Spleen (tissue), 11 donors: ENCODE measurements around the gene DNAJB9. TPM values are rescaled to one million over a fixed set of nuclear protein-coding genes. Genes with fewer than 3 reads are reported as not detected.
"Not testable (repeated sequence)": the region's sequence is repeated elsewhere in the genome, so short reads cannot be mapped to it uniquely, and the experiment has no call there.

Experiments
- DNase-seq: peaks from one replicate; pipeline ENCODE4 v3.0.0-alpha.2; 2020
- H3K27ac ChIP-seq, 8 donors: fragments of 200-600 bp; sonication (generic) in 7 of 8; 1 replicate in 4 of 8; 2 replicates in 4 of 8; pipeline versions ENCODE4 v1.5.0 to v1.8.0; 2016 to 2021; ENCODE audit warnings: inconsistent platforms in 4 of 8, mild to moderate bottlenecking in 4 of 8, moderate library complexity in 1 of 8
- H3K27me3 ChIP-seq, 7 donors: fragments of 200-600 bp; sonication (generic) in 6 of 7; replicated peaks in 1 of 7; 1 replicate in 4 of 7; 2 replicates in 3 of 7; pipeline versions ENCODE4 v1.5.0 to v1.8.0; 2016 to 2021; ENCODE audit warnings: inconsistent platforms in 3 of 7, mild to moderate bottlenecking in 1 of 7
- H3K36me3 ChIP-seq, 6 donors: fragments of 200-600 bp; sonication (generic) in 5 of 6; 1 replicate in 4 of 6; 2 replicates in 2 of 6; pipeline versions ENCODE4 v1.5.0 to v1.8.0; 2016 to 2021; ENCODE audit warnings: inconsistent platforms in 2 of 6
- H3K4me1 ChIP-seq, 6 donors: fragments of 200-600 bp; sonication (generic) in 5 of 6; 1 replicate in 3 of 6; 2 replicates in 3 of 6; pipeline versions ENCODE4 v1.5.0 to v1.8.0; 2016 to 2021; ENCODE audit warnings: inconsistent platforms in 3 of 6
- H3K4me3 ChIP-seq, 8 donors: fragments of 200-600 bp; sonication (generic) in 7 of 8; 1 replicate in 4 of 8; 2 replicates in 4 of 8; pipeline versions ENCODE4 v1.5.0 to v1.8.0; 2016 to 2021; ENCODE audit warnings: inconsistent platforms in 4 of 8, mild to moderate bottlenecking in 4 of 8, moderate library complexity in 2 of 8
- H3K9me3 ChIP-seq, 8 donors: fragments of 200-600 bp; sonication (generic) in 7 of 8; 1 replicate in 4 of 8; 2 replicates in 4 of 8; pipeline versions ENCODE4 v1.5.0 to v1.8.0; 2016 to 2021; ENCODE audit warnings: inconsistent platforms in 4 of 8
- POLR2A ChIP-seq, 3 donors: fragments of 450-650 bp; IDR thresholded peaks; one replicate each; pipeline ENCODE4 v1.5.1; 2017; ENCODE audit warnings: antibody characterized with exemption in 3 of 3, mild to moderate bottlenecking in 1 of 3
- POLR2AphosphoS5 ChIP-seq, 3 donors: sonication (generic); formaldehyde crosslinking; IDR thresholded peaks; one replicate each; pipeline ENCODE4 v1.5.1; 2017; ENCODE audit warnings: antibody characterized with exemption in 3 of 3
- WGBS, 5 donors: extraction: QIAGEN DNeasy Blood & Tissue Kit in 3 of 5; methylation state at CpG; one replicate each; pipeline versions ENCODE4 v1.1.5 to v1.1.7; 2013 to 2018; 5-methylcytosine and 5-hydroxymethylcytosine counted together
- intact Hi-C: fragments of 100-400 bp; cut with DNase I; formaldehyde crosslinking; loops from one replicate; pipeline ENCODE4 v1.15.0; 2023; ENCODE audit warnings: low total_unique reads
- polyA plus RNA-seq, 3 donors: library from polyadenylated mRNA; stranded (reverse); fragments of 200-250 nt; gene quantifications; one replicate each; pipeline ENCODE4 v1.2.1, GENCODE V29; 2013
- total RNA-seq, 7 donors: library from RNA; depleted of rRNA in 3 of 7; stranded (reverse); fragments of >200 nt in 3 of 7; fragmentation: NEBNext Ultra II Directional in 4 of 7; extraction: Animal tissue kit (Norgen Biotek cat#: 25700) in 4 of 7; gene quantifications; one replicate each; pipeline versions ENCODE4 v1.1.0 to v1.2.1, GENCODE V29; 2016 to 2021
- TF ChIP-seq, protein P1 (sequence below), 11 experiments: fragments of 200-600 bp in 7 of 11; fragments of 450-650 bp in 4 of 11; sonication (generic) in 4 of 11; IDR thresholded peaks in 8 of 11; conservative IDR thresholded peaks in 3 of 11; 1 replicate in 7 of 11; 2 replicates in 4 of 11; pipeline versions ENCODE4 v1.4.0 to v1.8.0; 2016 to 2021; ENCODE audit warnings: antibody characterized with exemption in 11 of 11, inconsistent platforms in 4 of 11, mild to moderate bottlenecking in 1 of 11
- donor health status: healthy with polysubstance abuse.
- donor health status: DM: no; HTN: no; CAD: no; lungs with moderate emphysema.
- donor health status: DM: no; HTN: no; CAD: no.
- donor health status: Bipolar disorder and iron deficiency.
- donor health status: healthy.
- donor health status: DM: no; HTN: no; CAD: no.
- donor health status: DM: yes; HTN: yes; CAD: no.

DNAJB9 gene
- total and polyA plus RNA-seq, 10 donors: 5.0 to 79.2 (median 19.3) TPM

- WGBS, 5 donors: 80 to 89% (median 85%) methylated on average over 2 of the region's 2 CpGs
- intact Hi-C loops: no loop called here
- H3K9me3 ChIP-seq: no peaks in the 10 kb centered on the region
- no peak overlapping the region for H3K4me3 ChIP-seq
- TF ChIP-seq POLR2AphosphoS5 (IDR thresholded peaks at IDR 0.05) (no peak), POLR2A (IDR thresholded peaks at IDR 0.05) (no peak)
- TF ChIP-seq, protein P1, sequence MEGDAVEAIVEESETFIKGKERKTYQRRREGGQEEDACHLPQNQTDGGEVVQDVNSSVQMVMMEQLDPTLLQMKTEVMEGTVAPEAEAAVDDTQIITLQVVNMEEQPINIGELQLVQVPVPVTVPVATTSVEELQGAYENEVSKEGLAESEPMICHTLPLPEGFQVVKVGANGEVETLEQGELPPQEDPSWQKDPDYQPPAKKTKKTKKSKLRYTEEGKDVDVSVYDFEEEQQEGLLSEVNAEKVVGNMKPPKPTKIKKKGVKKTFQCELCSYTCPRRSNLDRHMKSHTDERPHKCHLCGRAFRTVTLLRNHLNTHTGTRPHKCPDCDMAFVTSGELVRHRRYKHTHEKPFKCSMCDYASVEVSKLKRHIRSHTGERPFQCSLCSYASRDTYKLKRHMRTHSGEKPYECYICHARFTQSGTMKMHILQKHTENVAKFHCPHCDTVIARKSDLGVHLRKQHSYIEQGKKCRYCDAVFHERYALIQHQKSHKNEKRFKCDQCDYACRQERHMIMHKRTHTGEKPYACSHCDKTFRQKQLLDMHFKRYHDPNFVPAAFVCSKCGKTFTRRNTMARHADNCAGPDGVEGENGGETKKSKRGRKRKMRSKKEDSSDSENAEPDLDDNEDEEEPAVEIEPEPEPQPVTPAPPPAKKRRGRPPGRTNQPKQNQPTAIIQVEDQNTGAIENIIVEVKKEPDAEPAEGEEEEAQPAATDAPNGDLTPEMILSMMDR (IDR thresholded peaks at IDR 0.05 in 8 of 11, conservative IDR thresholded peaks at IDR 0.05 in 3 of 11): no peak
- DNase-seq: no peak
- no peaks in the 10 kb centered on the region for H3K27me3 ChIP-seq
- no peak overlapping the region for H3K27ac ChIP-seq
- no peaks in the 10 kb centered on the region for H3K36me3 ChIP-seq
- no peaks in the 10 kb centered on the region for H3K4me1 ChIP-seq
Measured at GRCh38 chr7:108541478-108541877, 28.2 kb upstream of the DNAJB9 start.

DNA sequence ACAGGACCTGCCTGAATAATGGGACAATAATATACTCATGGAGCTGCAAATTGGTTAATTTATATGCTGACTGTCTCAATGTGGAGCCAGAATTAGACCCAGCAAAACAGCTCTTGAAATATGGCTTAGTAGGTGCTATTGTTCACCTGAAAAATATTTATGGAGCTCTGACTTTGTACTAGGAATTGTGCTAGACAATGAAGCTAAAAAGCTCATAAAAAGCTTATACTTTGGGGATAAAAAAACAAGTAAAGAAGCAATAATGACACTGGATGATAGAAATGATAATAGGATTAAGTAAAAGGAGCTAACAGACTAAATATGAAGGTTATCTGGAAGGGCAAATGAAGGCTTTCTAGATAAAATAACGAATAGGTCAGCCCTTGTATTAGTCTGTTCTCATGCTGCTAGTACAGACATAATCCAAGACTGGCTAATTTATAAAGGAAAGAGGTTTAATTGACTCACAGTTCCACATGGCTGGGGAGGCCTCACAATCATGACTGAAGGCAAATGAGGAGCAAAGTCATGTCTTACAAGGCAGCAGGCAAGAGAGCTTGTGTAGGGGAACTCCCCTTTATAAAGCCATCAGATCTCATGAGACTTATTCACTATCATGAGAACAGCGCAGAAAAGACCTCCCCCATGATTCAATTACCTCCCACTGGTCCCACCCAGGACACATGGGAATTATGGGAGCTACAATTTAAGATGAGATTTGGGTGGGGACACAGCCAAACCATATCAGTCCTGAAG is 21.4 kb upstream of the DNAJB9 start:
- H3K9me3 ChIP-seq, H3K4me3 ChIP-seq, H3K36me3 ChIP-seq, intact Hi-C loops, H3K27me3 ChIP-seq, H3K27ac ChIP-seq, DNase-seq: not testable (repeated sequence)
- H3K4me1 ChIP-seq: peaks cover 0 to 17% (median 3%) of the 10 kb centered on the region in 6 donors
- WGBS, 5 donors: 75 to 92% (median 85%) methylated on average over 2 of the region's 2 CpGs

- DNase-seq, H3K4me3 ChIP-seq, intact Hi-C loops, H3K27ac ChIP-seq, H3K27me3 ChIP-seq: not testable (repeated sequence)
- H3K9me3 ChIP-seq: peaks cover 4 to 45% (median 27%) of the 10 kb centered on the region in 8 donors
- H3K4me1 ChIP-seq: peaks cover 0 to 28% (median 0%) of the 10 kb centered on the region in 6 donors
- H3K36me3 ChIP-seq: peaks cover 0 to 10% (median 0%) of the 10 kb centered on the region in 6 donors
Measured at GRCh38 chr7:108556665-108557064, 13.0 kb upstream of the DNAJB9 start.

DNA sequence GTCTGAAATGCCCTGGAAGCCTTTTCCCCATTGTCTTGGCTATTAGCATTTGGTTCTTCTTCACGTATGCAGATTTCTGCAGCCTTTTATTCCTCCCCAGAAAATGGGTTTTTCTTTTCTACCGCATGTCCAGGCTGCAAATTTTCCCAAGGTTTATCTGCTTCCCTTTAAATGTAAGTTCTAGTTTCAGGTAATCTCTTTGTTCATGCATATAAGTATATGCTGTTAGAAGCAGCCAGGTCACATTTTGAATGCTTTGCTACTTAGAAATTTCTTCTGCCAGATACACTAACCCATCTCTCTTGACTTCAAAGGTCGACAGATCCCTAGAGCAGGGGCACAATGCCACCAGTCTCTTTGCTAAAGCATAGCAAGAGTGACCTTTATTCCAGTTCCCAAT is 12.5 kb upstream of the DNAJB9 start:
- intact Hi-C loops: no loop called here
- no peak for DNase-seq
- Histone ChIP-seq H3K4me1 (peaks cover 0 to 24% (median 0%) of the 10 kb centered on the region in 6 donors), H3K4me3 (no peak overlapping the region), H3K9me3 (peaks cover 4 to 45% (median 27%) of the 10 kb centered on the region in 8 donors), H3K27me3 (no peaks in the 10 kb centered on the region), H3K27ac (no peak overlapping the region), H3K36me3 (peaks cover 0 to 16% (median 0%) of the 10 kb centered on the region in 6 donors)
- TF ChIP-seq POLR2AphosphoS5 (IDR thresholded peaks at IDR 0.05): no peak
- TF ChIP-seq, protein P1 (IDR thresholded peaks at IDR 0.05 in 8 of 11, conservative IDR thresholded peaks at IDR 0.05 in 3 of 11): no peak
- no peak for TF ChIP-seq POLR2A (IDR thresholded peaks at IDR 0.05)
- 91 to 100% (median 96%) methylated on average over 3 of the region's 3 CpGs for WGBS, 5 donors

- H3K27me3 ChIP-seq: no peaks in the 10 kb centered on the region
- H3K4me3 ChIP-seq: no peak overlapping the region
- H3K36me3 ChIP-seq: peaks cover 0 to 16% (median 0%) of the 10 kb centered on the region in 6 donors
- intact Hi-C loops: no loop called here
- peaks cover 0 to 20% (median 0%) of the 10 kb centered on the region in 6 donors for H3K4me1 ChIP-seq
- no peak overlapping the region for H3K27ac ChIP-seq
- DNase-seq: no peak
- peaks cover 4 to 45% (median 27%) of the 10 kb centered on the region in 8 donors for H3K9me3 ChIP-seq
- TF ChIP-seq POLR2AphosphoS5 (IDR thresholded peaks at IDR 0.05) (no peak), POLR2A (IDR thresholded peaks at IDR 0.05) (no peak)
- TF ChIP-seq, protein P1 (IDR thresholded peaks at IDR 0.05 in 8 of 11, conservative IDR thresholded peaks at IDR 0.05 in 3 of 11): no peak
- 94 to 100% (median 98%) methylated on average over 1 of the region's 1 CpG for WGBS, 5 donors
Measured at GRCh38 chr7:108557617-108558016, 12.1 kb upstream of the DNAJB9 start.
